ENCODE data around the gene GPC6.

DNA sequence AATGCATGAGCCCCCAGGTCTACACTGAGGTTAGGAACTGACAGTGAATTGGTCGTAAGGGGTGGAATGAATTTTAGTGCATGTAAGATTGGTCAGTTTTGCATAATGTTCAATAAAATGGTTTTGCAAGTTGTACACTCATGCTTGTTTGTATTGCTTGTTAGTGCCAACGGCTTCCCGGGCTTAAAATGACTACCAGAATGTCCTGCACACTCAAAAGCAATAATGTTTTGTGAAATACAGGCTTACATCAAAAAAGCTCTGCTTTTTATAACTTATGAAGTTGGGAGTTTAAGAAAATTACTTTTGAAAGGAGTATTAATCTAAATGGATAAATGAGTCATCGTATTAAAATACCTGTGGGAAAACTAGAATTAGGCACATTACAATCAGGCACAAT lies 112.9 kb downstream of the GPC6 start:
- no peak for TF ChIP-seq CTCF (IDR thresholded peaks at IDR 0.05)
- TF ChIP-seq POLR2A (IDR thresholded peaks at IDR 0.05) = no peak
